Small intestine (tissue), 7 donors: ENCODE measurements around the gene ZNF837. TPM values are rescaled to one million over a fixed set of nuclear protein-coding genes. Genes with fewer than 3 reads are reported as not detected.

Experiments used
- DNase-seq, 2 donors: peaks; one replicate each; pipeline versions ENCODE4 v3.0.0 to v3.0.0-alpha.2; 2013
- FAIRE-seq: peaks from 2 replicates; lab custom pipeline; 2012; peaks lifted over from hg19 to GRCh38; lab: Jason Lieb, UNC
- H3K27ac ChIP-seq, 3 donors: one replicate each; pipeline ENCODE4 v1.5.1; 2013; ENCODE audit warnings: low read length in 2 of 3, mild to moderate bottlenecking in 2 of 3, control low read depth in 1 of 3, inconsistent platforms in 1 of 3, low read depth in 1 of 3, moderate library complexity in 1 of 3
- H3K27me3 ChIP-seq, 3 donors: one replicate each; pipeline ENCODE4 v1.6.1; 2013; ENCODE audit warnings: low read length in 3 of 3, inconsistent platforms in 1 of 3; ENCODE audit not compliant: control insufficient read depth in 3 of 3, insufficient read depth in 3 of 3
- H3K36me3 ChIP-seq, 3 donors: one replicate each; pipeline ENCODE4 v1.6.1; 2013; ENCODE audit warnings: low read length in 3 of 3, inconsistent platforms in 1 of 3, low read depth in 1 of 3, mild to moderate bottlenecking in 1 of 3, moderate library complexity in 1 of 3; ENCODE audit not compliant: control insufficient read depth in 3 of 3, insufficient read depth in 2 of 3
- H3K4me1 ChIP-seq, 3 donors: one replicate each; pipeline ENCODE4 v1.6.1; 2013; ENCODE audit warnings: low read length in 2 of 3, inconsistent platforms in 1 of 3, low read depth in 1 of 3, mild to moderate bottlenecking in 1 of 3, moderate library complexity in 1 of 3; ENCODE audit not compliant: control insufficient read depth in 3 of 3, insufficient read depth in 2 of 3
- H3K4me3 ChIP-seq, 3 donors: one replicate each; pipeline ENCODE4 v1.5.1; 2013; ENCODE audit warnings: low read length in 3 of 3, control low read depth in 1 of 3, inconsistent platforms in 1 of 3, low read depth in 1 of 3, mild to moderate bottlenecking in 1 of 3, moderate library complexity in 1 of 3
- H3K9me3 ChIP-seq, 2 donors: one replicate each; pipeline ENCODE4 v1.6.1; 2013; ENCODE audit warnings: low read depth in 1 of 2, low read length in 1 of 2; ENCODE audit not compliant: control insufficient read depth in 2 of 2, insufficient read depth in 1 of 2
- WGBS, 3 donors: extraction: QIAGEN DNeasy Blood & Tissue Kit; methylation state at CpG; one replicate each; pipeline ENCODE4 v1.1.7; 2013; 5-methylcytosine and 5-hydroxymethylcytosine counted together
- polyA plus RNA-seq, 4 donors: library from polyadenylated mRNA; stranded (reverse) in 3 of 4; unstranded in 1 of 4; fragments of 200-250 nt in 3 of 4; fragments of 120-200 nt in 1 of 4; gene quantifications; one replicate each; pipeline versions ENCODE4 v1.2.1 to v1.2.3, GENCODE V29; 2013
- donor health status: healthy with polysubstance abuse.
- donor health status: control.
- donor health status: control.
- donor health status: Bipolar disorder and iron deficiency.
- donor health status: healthy.

ZNF837 gene
- polyA plus RNA-seq, 4 donors: 2.9 to 5.3 (median 3.8) TPM

DNA sequence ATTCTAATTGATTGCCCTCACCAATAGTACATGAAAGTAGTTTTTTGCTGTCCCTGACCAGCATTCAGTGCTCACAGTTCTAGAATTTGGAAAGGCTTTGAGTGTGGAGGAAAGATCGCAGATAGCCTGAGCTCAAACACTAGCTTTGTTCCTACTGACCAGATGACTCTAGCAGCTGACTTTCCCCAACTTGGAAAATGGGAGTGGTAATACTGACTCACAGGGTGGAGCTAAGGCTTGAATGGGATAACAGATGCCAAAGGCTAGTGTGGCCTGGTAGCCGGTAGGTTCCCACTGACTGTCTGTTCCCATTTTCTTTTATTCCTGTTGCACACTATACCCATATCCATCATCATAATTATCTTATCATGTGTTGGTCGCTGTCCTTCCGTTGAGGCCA is 50.4 kb downstream of the ZNF837 start:
- Histone ChIP-seq H3K27me3 (no peaks in the 10 kb centered on the region), H3K36me3 (peaks cover 0 to 10% (median 3%) of the 10 kb centered on the region in 3 donors), H3K4me1 (peaks cover 0 to 5% (median 5%) of the 10 kb centered on the region in 3 donors), H3K27ac (no peak overlapping the region), H3K9me3 (no peaks in the 10 kb centered on the region), H3K4me3 (no peak overlapping the region)
- 70 to 85% (median 84%) methylated on average over 4 of the region's 4 CpGs for WGBS, 3 donors
- FAIRE-seq: no peak
- peak in 1 of 2 donors; percentile 48 for DNase-seq

DNA sequence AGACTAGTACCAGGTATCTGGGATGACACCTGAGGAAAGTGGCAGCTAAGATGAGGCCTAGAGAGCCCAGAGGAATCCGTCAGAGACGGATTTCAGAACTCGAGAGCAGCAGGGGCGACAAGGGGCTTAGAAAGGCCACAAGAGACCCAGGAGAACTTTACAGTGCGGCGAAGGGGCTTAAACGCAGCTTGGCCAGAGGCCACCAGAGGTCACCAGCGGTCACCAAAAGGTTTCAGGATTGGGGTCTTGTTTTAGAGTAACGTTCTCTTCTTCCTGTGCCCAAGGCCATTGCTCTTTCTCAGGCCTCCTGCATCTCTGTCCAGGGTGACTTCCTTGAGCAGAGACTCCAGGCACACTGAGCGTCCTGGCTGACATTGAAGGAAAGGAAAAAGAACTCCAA is 51.8 kb downstream of the ZNF837 start:
- Histone ChIP-seq H3K4me3 (no peak overlapping the region), H3K9me3 (no peaks in the 10 kb centered on the region), H3K27me3 (no peaks in the 10 kb centered on the region), H3K27ac (no peak overlapping the region), H3K36me3 (no peaks in the 10 kb centered on the region), H3K4me1 (peaks cover 0 to 12% (median 5%) of the 10 kb centered on the region in 3 donors)
- DNase-seq (no peak), FAIRE-seq (no peak)
- WGBS, 3 donors: 67 to 81% (median 80%) methylated on average over 10 of the region's 10 CpGs

DNA sequence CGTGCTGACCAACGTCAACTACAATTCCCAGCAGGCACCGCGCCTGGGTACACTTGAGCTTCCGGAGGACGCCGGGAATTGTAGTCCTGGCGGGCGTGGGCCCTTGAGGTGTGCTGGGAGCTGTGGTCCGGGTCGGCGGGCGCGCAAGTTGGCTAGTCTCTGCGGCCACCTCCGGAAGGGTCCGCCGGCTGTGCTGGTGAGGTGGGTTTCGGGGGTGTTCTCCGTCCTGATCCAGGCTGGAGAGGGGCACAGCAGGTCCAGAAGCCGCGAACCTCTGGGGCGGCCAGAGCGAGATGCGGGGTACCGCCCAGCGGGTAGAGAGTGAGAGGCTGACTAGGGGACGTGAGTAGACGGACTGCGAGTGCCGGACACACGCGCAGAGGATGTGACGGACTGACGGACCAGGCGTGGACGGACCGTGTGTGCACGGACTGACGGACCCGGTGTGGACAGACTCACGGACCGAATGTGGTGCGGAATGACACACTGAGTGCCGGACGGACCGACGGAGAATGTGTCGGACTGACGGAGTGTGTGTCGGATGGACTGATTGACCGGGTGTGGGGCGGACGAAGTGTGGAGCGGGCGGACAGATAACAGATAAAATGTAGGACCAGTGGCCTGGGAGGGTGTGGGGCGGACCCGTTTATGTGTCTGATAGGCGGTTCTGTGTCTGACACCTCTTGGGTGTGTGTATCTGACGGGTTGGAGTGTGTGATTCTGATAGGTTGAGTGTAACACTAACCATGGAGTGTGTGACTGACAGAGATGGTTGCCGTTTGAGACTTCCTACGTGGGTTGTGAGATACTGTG is 53.7 kb downstream of the ZNF837 start, which contains the start of gene ZSCAN22:
Gene ZSCAN22, plus strand, starts transcription at position 81 of the 813 bp plus-strand sequence. CDS start 7,809 bp downstream, outside the sequence.
- H3K27ac ChIP-seq: peak within 1 kb of the TSS; percentile 68 to 79 (median 78)
- 0 to 1% (median 0%) methylated on average over 55 to 62 of the region's 62 CpGs for WGBS, 3 donors
- H3K4me3 ChIP-seq: peak within 1 kb of the TSS; percentile 50 to 90 (median 66)
- H3K4me1 ChIP-seq: peaks cover 0 to 12% (median 5%) of the 10 kb centered on the region in 3 donors
- FAIRE-seq: no peak
- peaks cover 0 to 4% (median 0%) of the 10 kb centered on the region in 3 donors for H3K36me3 ChIP-seq
- peak; percentile 97 to 99 for DNase-seq
- no peaks in the 10 kb centered on the region for H3K9me3 ChIP-seq
- no peaks in the 10 kb centered on the region for H3K27me3 ChIP-seq

DNA sequence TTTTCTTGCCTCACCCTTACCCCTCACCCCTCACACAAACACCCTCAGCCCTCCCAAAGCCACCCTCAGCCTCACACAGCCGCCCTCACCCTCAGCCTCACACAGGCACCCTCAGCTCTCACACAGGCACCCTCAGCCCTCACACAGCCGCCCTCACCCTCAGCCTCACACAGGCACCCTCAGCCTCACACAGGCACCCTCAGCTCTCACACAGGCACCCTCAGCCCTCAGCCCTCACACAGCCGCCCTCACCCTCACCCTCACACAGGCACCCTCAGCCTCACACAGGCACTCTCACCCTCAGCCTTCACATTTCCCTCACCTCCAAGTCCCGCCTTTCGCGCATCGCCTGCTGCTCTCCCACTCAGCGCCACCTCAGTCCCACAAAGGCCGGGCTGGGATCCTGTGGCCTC is 54.3 kb downstream of the ZNF837 start:
- Histone ChIP-seq H3K4me1 (peaks cover 0 to 12% (median 5%) of the 10 kb centered on the region in 3 donors), H3K9me3 (no peaks in the 10 kb centered on the region), H3K36me3 (peaks cover 0 to 4% (median 0%) of the 10 kb centered on the region in 3 donors), H3K4me3 (peak overlapping the region; percentile 50 to 90 (median 66)), H3K27ac (peak overlapping the region in 2 of 3 donors; percentile 35 to 79), H3K27me3 (no peaks in the 10 kb centered on the region)
- DNase-seq (no peak), FAIRE-seq (no peak)
- WGBS, 3 donors: 1 to 4% (median 2%) methylated on average over 9 of the region's 9 CpGs

GRCh38 chr19:58325311-58326022 is 55.4 kb downstream of the ZNF837 start:
- FAIRE-seq (no peak), DNase-seq (peak in 1 of 2 donors; percentile 50)
- Histone ChIP-seq H3K27ac (peak overlapping the region in 1 of 3 donors; percentile 79), H3K27me3 (no peaks in the 10 kb centered on the region), H3K36me3 (peaks cover 0 to 4% (median 0%) of the 10 kb centered on the region in 3 donors), H3K4me1 (peaks cover 0 to 12% (median 5%) of the 10 kb centered on the region in 3 donors), H3K9me3 (no peaks in the 10 kb centered on the region), H3K4me3 (peak overlapping the region in 2 of 3 donors; percentile 66 to 90)
- 31 to 62% (median 44%) methylated on average over 6 of the region's 6 CpGs for WGBS, 3 donors

GRCh38 chr19:58319241-58319640 is 61.6 kb downstream of the ZNF837 start:
- no peak overlapping the region for H3K4me3 ChIP-seq
- no peak for FAIRE-seq
- H3K27ac ChIP-seq: no peak overlapping the region
- no peak for DNase-seq
- no peaks in the 10 kb centered on the region for H3K4me1 ChIP-seq
- H3K36me3 ChIP-seq: peaks cover 4 to 34% (median 5%) of the 10 kb centered on the region in 3 donors
- WGBS, 3 donors: 95 to 96% (median 95%) methylated on average over 10 of the region's 10 CpGs
- no peaks in the 10 kb centered on the region for H3K27me3 ChIP-seq
- H3K9me3 ChIP-seq: peaks cover 0 to 8% of the 10 kb centered on the region in 2 donors

DNA sequence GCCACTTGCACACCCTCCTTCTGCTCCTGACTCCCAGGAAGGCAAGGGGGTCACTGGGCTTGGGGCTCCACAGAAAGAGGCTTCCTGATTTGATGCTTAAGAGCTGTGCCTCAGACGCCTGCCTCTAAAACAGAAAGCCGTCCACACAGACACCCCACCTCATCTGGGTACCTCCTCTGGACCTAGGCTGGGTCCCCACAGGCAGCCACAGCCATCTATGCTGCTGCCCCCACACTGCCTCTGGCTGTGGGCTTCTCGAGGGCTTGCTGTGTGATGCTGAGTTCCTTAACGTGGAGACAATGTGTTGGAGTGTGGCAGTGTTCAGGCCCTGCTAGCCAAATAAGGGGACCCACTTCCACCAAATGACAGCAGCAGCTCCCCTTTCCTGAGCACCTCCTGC is 62.5 kb downstream of the ZNF837 start:
- Histone ChIP-seq H3K9me3 (peaks cover 0 to 8% of the 10 kb centered on the region in 2 donors), H3K4me1 (no peaks in the 10 kb centered on the region), H3K27ac (no peak overlapping the region), H3K27me3 (no peaks in the 10 kb centered on the region), H3K4me3 (no peak overlapping the region), H3K36me3 (peaks cover 9 to 38% (median 11%) of the 10 kb centered on the region in 3 donors)
- WGBS, 3 donors: 82 to 88% (median 86%) methylated on average over 4 of the region's 4 CpGs
- FAIRE-seq (no peak), DNase-seq (no peak)
